K562 (cell line): ENCODE results near the gene THADA. TPM values are rescaled to one million over a fixed set of nuclear protein-coding genes. Genes with fewer than 3 reads are reported as not detected.
A peak's percentile ranks its signal among the peaks of the same experiment; 100 is the strongest.

Experiments used
- ATF3 ChIP-seq, 2 experiments: fragments of 450-650 bp in 1 of 2; sonication (generic) in 1 of 2; formaldehyde crosslinking in 1 of 2; IDR thresholded peaks in 1 of 2; conservative IDR thresholded peaks in 1 of 2; 2 replicates each; pipeline versions ENCODE4 v1.6.1 to v1.8.1; 2016 to 2023; ENCODE audit warnings: mild to moderate bottlenecking in 2 of 2, moderate library complexity in 2 of 2, inconsistent platforms in 1 of 2, missing genetic modification reagents in 1 of 2
- BCL6 ChIP-seq: fragments of 250-450 bp; sonication (Bioruptor Pico); IDR thresholded peaks from 2 replicates; pipeline ENCODE4 v1.4.0; 2020
- BHLHE40 ChIP-seq: IDR thresholded peaks from 2 replicates; pipeline ENCODE4 v1.6.1; 2011; ENCODE audit warnings: low read length, improper control_type of control experiment
- CBFB ChIP-seq: sonication (generic); formaldehyde crosslinking; IDR thresholded peaks from 2 replicates; pipeline ENCODE4 v1.4.0; 2020; ENCODE audit warnings: mild to moderate bottlenecking, missing genetic modification reagents
- ELF1 ChIP-seq: fragments of 200-800 bp; sonication (Bioruptor generic); IDR thresholded peaks from 2 replicates; pipeline ENCODE4 v1.6.1; 2016; ENCODE audit warnings: missing genetic modification characterization, missing compliant biosample characterization
- ERF ChIP-seq: fragments of 450-650 bp; formaldehyde crosslinking; IDR thresholded peaks from 2 replicates; pipeline ENCODE4 v1.4.0; 2020; ENCODE audit warnings: mild to moderate bottlenecking, mixed read lengths
- EWSR1 ChIP-seq: fragments of 450-650 bp; IDR thresholded peaks from 2 replicates; pipeline ENCODE4 v1.6.1; 2018; ENCODE audit warnings: borderline replicate concordance, mild to moderate bottlenecking, low read depth, moderate library complexity; ENCODE audit not compliant: partially characterized antibody
- KAT2B ChIP-seq: IDR thresholded peaks from one replicate; pipeline ENCODE4 v1.6.1; 2012; ENCODE audit warnings: low read depth, mild to moderate bottlenecking, control low read depth, inconsistent platforms, low read length, moderate library complexity
- MECOM ChIP-seq: fragments of 250-450 bp; sonication (Bioruptor Pico); IDR thresholded peaks from 2 replicates; pipeline ENCODE4 v1.8.0; 2022; ENCODE audit warnings: inconsistent platforms
- PHTF2 ChIP-seq: fragments of 250-450 bp; sonication (Bioruptor Pico); IDR thresholded peaks from 2 replicates; pipeline ENCODE4 v1.5.0; 2021; ENCODE audit warnings: mild to moderate bottlenecking
- SMAD3 ChIP-seq: fragments of 450-650 bp; formaldehyde crosslinking; conservative IDR thresholded peaks from 2 replicates; pipeline ENCODE4 v1.4.0; 2020; ENCODE audit warnings: mild to moderate bottlenecking
- SRSF1 ChIP-seq: fragments of 200-400 bp; formaldehyde crosslinking; IDR thresholded peaks from 2 replicates; pipeline ENCODE4 v1.6.1; 2017; ENCODE audit warnings: mild to moderate bottlenecking, low read depth, low read length, moderate library complexity
- TFAP4 ChIP-seq: sonication (generic); formaldehyde crosslinking; IDR thresholded peaks from 2 replicates; pipeline ENCODE4 v1.8.0; 2022; ENCODE audit warnings: missing genetic modification reagents, mild to moderate bottlenecking, moderate library complexity, borderline replicate concordance
- THAP7 ChIP-seq: fragments of 250-450 bp; sonication (Bioruptor Pico); IDR thresholded peaks from 2 replicates; pipeline ENCODE4 v1.5.0; 2021
- THRB ChIP-seq: fragments of 450-650 bp; formaldehyde crosslinking; conservative IDR thresholded peaks from 2 replicates; pipeline ENCODE4 v1.4.0; 2022; ENCODE audit warnings: mild to moderate bottlenecking, missing genetic modification characterization
- TRIM25 ChIP-seq: fragments of 450-650 bp; IDR thresholded peaks from 2 replicates; pipeline ENCODE4 v1.7.0; 2016; ENCODE audit warnings: borderline replicate concordance
- ZBTB17 ChIP-seq: fragments of 450-650 bp; formaldehyde crosslinking; IDR thresholded peaks from 2 replicates; pipeline ENCODE4 v1.4.0; 2020; ENCODE audit warnings: mild to moderate bottlenecking
- ZBTB43 ChIP-seq: sonication (generic); formaldehyde crosslinking; IDR thresholded peaks from 2 replicates; pipeline ENCODE4 v1.8.0; 2023; ENCODE audit warnings: mild to moderate bottlenecking, missing genetic modification reagents
- ZFP1 ChIP-seq: fragments of 450-650 bp; formaldehyde crosslinking; IDR thresholded peaks from 2 replicates; pipeline ENCODE4 v1.4.0; 2020; ENCODE audit warnings: mild to moderate bottlenecking, mixed read lengths
- ZNF586 ChIP-seq: fragments of 450-650 bp; formaldehyde crosslinking; conservative IDR thresholded peaks from 2 replicates; pipeline ENCODE4 v1.4.0; 2020; ENCODE audit warnings: mild to moderate bottlenecking, moderate library complexity
- polyA plus RNA-seq, 8 experiments: library from polyadenylated mRNA; depleted of rRNA in 4 of 8; stranded (reverse) in 5 of 8; unstranded in 3 of 8; fragments of >200 nt; fragmentation: Nextera tagmentation in 2 of 8; fragmentation: Illumina TruSeq in 1 of 8; extraction: Ambion mirVana in 2 of 8; extraction: Trizol in 1 of 8; gene quantifications; 2 replicates each; pipeline versions ENCODE4 v1.2.1 to v1.2.3, GENCODE V29; 2011 to 2014; ENCODE audit warnings: inconsistent platforms in 1 of 8, missing spikeins in 1 of 8
- total RNA-seq, 7 experiments: library from RNA; depleted of rRNA in 6 of 7; stranded (reverse); fragments of >200 nt in 6 of 7; fragmentation: Illumina TruSeq in 2 of 7; extraction: Trizol in 2 of 7; gene quantifications; 2 replicates each; pipeline versions ENCODE4 v1.2.1 to v1.2.3, GENCODE V29; 2011 to 2021; ENCODE audit warnings: low replicate concordance in 1 of 7

Gene THADA
- total and polyA plus RNA-seq, 9 of the 15 experiments (the other 6 are each of a cell fraction or from before 2014, with no cell fraction given): 17.8 to 34.7 (median 31.9) TPM

GRCh38 chr2:43293744-43294695 is 301.8 kb downstream of the THADA start (continued):
- TF ChIP-seq SRSF1 (no peak), CBFB (CRISPR knock-in tag) (peak; percentile 35; the same call in 1 of the 2 replicates), TFAP4 (CRISPR knock-in tag) (no peak; the same call in 1 of the 2 replicates), BHLHE40 (no peak), BCL6 (CRISPR knock-in tag) (peak; percentile 37; the same call in 1 of the 2 replicates), PHTF2 (no peak), ATF3 (IDR thresholded peaks at IDR 0.05) (peak; percentile 100), ATF3 (CRISPR knock-in tag; conservative IDR thresholded peaks at IDR 0.05) (peak; percentile 98), KAT2B (no peak), SMAD3 (CRISPR knock-in tag) (peak; percentile 89), ZNF586 (peak; percentile 42; the same call in 1 of the 2 replicates), ZBTB17 (CRISPR knock-in tag) (peak; percentile 44), EWSR1 (no peak), ERF (CRISPR knock-in tag) (peak; percentile 32; the same call in 1 of the 2 replicates), ZFP1 (CRISPR knock-in tag) (no peak), ELF1 (tag) (0 out of 2 replicates have a peak, but pooled peaks have one; percentile 28), MECOM (peak; percentile 37), THRB (CRISPR knock-in tag) (peak; percentile 94), THAP7 (no peak), TRIM25 (no peak), ZBTB43 (CRISPR knock-in tag) (no peak)
